Tongue (tissue), 2 donors: ENCODE results near the gene LRRC43. TPM values are rescaled to one million over a fixed set of nuclear protein-coding genes. Genes with fewer than 3 reads are reported as not detected.

Experiments
- DNase-seq: peaks from one replicate; pipeline ENCODE4 v3.0.0-alpha.2; 2015
- total RNA-seq: library from RNA; depleted of rRNA; stranded (reverse); fragments of >200 nt; gene quantifications from one replicate; pipeline ENCODE4 v1.2.3, GENCODE V29; 2014

Gene LRRC43
- total RNA-seq = 0.51 TPM

- peak; percentile 64 for DNase-seq
These were observed at the start of gene LRRC43 for GRCh38 chr12:122182887-122183587. LRRC43 (plus strand) TSS chr12:122183123; CDS start chr12:122183145, 22 bp downstream.

GRCh38 chr12:122133192-122133950 lies 49.6 kb upstream of the LRRC43 start:
- DNase-seq = no peak

GRCh38 chr12:122135437-122136031 lies 47.4 kb upstream of the LRRC43 start:
- no peak for DNase-seq

- no peak for DNase-seq
These were observed 45.7 kb upstream of the LRRC43 start for GRCh38 chr12:122137229-122137628.

- DNase-seq = peak; percentile 36
These were observed 45.2 kb upstream of the LRRC43 start for GRCh38 chr12:122137681-122138080.

GRCh38 chr12:122138181-122138580 lies 44.7 kb upstream of the LRRC43 start:
- no peak for DNase-seq

GRCh38 chr12:122138616-122139015 lies 44.3 kb upstream of the LRRC43 start:
- no peak for DNase-seq

GRCh38 chr12:122139266-122139665 lies 43.7 kb upstream of the LRRC43 start:
- no peak for DNase-seq

- DNase-seq = no peak
These were observed 43.0 kb upstream of the LRRC43 start for GRCh38 chr12:122139941-122140340.

GRCh38 chr12:122140467-122141257 lies 42.3 kb upstream of the LRRC43 start:
- DNase-seq = no peak

- DNase-seq = peak; percentile 59
These were observed 40.8 kb upstream of the LRRC43 start for GRCh38 chr12:122141911-122142725.

GRCh38 chr12:122142857-122143256 lies 40.1 kb upstream of the LRRC43 start:
- no peak for DNase-seq

- no peak for DNase-seq
These were observed 38.0 kb upstream of the LRRC43 start for GRCh38 chr12:122144885-122145284.

- DNase-seq = peak; percentile 20
These were observed 37.2 kb upstream of the LRRC43 start for GRCh38 chr12:122145505-122146330.

GRCh38 chr12:122147514-122148290 lies 35.2 kb upstream of the LRRC43 start:
- DNase-seq = no peak

- DNase-seq = no peak
These were observed 34.3 kb upstream of the LRRC43 start for GRCh38 chr12:122148657-122149056.

GRCh38 chr12:122150127-122150681 lies 32.7 kb upstream of the LRRC43 start:
- no peak for DNase-seq

GRCh38 chr12:122152754-122153153 lies 30.2 kb upstream of the LRRC43 start:
- no peak for DNase-seq

- DNase-seq = no peak
These were observed 27.2 kb upstream of the LRRC43 start for GRCh38 chr12:122155705-122156104.
